HL-60 (cell line): ENCODE data around the gene AGBL4.

Experiments used
- DNase-seq, 2 experiments: peaks; one replicate each; pipeline ENCODE4 v3.0.0-alpha.2; 2010 to 2020; ENCODE audit warnings: low read depth in 1 of 2, low spot score in 1 of 2
- H3K27ac ChIP-seq: fragments of 250-450 bp; sonication (Bioruptor Pico); replicated peaks from 2 replicates; pipeline ENCODE4 v1.5.1; 2020; ENCODE audit warnings: mild to moderate bottlenecking, moderate library complexity
- H3K27me3 ChIP-seq: fragments of 250-450 bp; sonication (Bioruptor Pico); 2 replicates; pipeline ENCODE4 v1.5.1; 2021; ENCODE audit warnings: mild to moderate bottlenecking, moderate library complexity; ENCODE audit not compliant: insufficient read depth, poor library complexity, severe bottlenecking
- H3K4me3 ChIP-seq: replicated peaks from 2 replicates; pipeline ENCODE4 v1.5.1; 2011; ENCODE audit warnings: mild to moderate bottlenecking, control low read depth, low read length; ENCODE audit not compliant: insufficient read depth
- GABPA ChIP-seq: IDR thresholded peaks from 2 replicates; pipeline ENCODE4 v1.6.1; 2012; ENCODE audit warnings: low read depth
- POLR2AphosphoS5 ChIP-seq: IDR thresholded peaks from 2 replicates; pipeline ENCODE4 v1.6.1; 2012; ENCODE audit warnings: low read depth
- SPI1 ChIP-seq: IDR thresholded peaks from 2 replicates; pipeline ENCODE4 v1.6.1; 2012; ENCODE audit warnings: low read depth, mild to moderate bottlenecking, borderline replicate concordance
- TF ChIP-seq, protein P1 (sequence below): IDR thresholded peaks from one replicate; pipeline ENCODE4 v1.5.1; 2011; ENCODE audit warnings: low read length, control low read depth, inconsistent platforms; ENCODE audit not compliant: insufficient read depth
- TF ChIP-seq, protein P2 (sequence below): IDR thresholded peaks from 2 replicates; pipeline ENCODE4 v1.6.1; 2012; ENCODE audit warnings: low read depth; ENCODE audit not compliant: insufficient replicate concordance

Gene AGBL4

DNA sequence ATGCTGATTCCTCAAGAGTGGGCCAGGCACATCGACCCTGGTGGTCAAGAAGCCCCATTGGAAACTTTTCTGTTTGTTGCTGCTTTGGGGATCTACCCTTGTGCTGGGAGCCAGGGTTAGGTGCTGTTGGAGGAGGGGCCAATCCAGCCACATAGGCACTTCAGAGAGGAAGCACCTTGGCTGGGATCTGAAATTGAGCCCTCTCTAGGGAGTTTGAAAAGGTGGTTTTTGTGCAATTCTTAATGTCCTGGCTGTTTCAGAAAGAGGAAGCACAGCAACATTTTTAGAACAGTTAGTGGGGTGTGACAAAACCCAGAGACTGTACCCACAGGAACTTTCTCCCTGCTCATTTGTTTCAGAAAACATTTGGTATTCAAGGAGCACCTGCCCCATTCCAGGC is 1229.9 kb downstream of the AGBL4 start:
- TF ChIP-seq SPI1 (peak; percentile 84), POLR2AphosphoS5 (peak; percentile 74), GABPA (no peak)
- TF ChIP-seq, protein P1, sequence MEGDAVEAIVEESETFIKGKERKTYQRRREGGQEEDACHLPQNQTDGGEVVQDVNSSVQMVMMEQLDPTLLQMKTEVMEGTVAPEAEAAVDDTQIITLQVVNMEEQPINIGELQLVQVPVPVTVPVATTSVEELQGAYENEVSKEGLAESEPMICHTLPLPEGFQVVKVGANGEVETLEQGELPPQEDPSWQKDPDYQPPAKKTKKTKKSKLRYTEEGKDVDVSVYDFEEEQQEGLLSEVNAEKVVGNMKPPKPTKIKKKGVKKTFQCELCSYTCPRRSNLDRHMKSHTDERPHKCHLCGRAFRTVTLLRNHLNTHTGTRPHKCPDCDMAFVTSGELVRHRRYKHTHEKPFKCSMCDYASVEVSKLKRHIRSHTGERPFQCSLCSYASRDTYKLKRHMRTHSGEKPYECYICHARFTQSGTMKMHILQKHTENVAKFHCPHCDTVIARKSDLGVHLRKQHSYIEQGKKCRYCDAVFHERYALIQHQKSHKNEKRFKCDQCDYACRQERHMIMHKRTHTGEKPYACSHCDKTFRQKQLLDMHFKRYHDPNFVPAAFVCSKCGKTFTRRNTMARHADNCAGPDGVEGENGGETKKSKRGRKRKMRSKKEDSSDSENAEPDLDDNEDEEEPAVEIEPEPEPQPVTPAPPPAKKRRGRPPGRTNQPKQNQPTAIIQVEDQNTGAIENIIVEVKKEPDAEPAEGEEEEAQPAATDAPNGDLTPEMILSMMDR = no peak
- TF ChIP-seq, protein P2, sequence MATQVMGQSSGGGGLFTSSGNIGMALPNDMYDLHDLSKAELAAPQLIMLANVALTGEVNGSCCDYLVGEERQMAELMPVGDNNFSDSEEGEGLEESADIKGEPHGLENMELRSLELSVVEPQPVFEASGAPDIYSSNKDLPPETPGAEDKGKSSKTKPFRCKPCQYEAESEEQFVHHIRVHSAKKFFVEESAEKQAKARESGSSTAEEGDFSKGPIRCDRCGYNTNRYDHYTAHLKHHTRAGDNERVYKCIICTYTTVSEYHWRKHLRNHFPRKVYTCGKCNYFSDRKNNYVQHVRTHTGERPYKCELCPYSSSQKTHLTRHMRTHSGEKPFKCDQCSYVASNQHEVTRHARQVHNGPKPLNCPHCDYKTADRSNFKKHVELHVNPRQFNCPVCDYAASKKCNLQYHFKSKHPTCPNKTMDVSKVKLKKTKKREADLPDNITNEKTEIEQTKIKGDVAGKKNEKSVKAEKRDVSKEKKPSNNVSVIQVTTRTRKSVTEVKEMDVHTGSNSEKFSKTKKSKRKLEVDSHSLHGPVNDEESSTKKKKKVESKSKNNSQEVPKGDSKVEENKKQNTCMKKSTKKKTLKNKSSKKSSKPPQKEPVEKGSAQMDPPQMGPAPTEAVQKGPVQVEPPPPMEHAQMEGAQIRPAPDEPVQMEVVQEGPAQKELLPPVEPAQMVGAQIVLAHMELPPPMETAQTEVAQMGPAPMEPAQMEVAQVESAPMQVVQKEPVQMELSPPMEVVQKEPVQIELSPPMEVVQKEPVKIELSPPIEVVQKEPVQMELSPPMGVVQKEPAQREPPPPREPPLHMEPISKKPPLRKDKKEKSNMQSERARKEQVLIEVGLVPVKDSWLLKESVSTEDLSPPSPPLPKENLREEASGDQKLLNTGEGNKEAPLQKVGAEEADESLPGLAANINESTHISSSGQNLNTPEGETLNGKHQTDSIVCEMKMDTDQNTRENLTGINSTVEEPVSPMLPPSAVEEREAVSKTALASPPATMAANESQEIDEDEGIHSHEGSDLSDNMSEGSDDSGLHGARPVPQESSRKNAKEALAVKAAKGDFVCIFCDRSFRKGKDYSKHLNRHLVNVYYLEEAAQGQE = no peak
- Histone ChIP-seq H3K27me3 (no peaks in the 10 kb centered on the region), H3K4me3 (no peak overlapping the region), H3K27ac (peak overlapping the region; percentile 62)
- DNase-seq = peak; percentile 81 to 83

DNA sequence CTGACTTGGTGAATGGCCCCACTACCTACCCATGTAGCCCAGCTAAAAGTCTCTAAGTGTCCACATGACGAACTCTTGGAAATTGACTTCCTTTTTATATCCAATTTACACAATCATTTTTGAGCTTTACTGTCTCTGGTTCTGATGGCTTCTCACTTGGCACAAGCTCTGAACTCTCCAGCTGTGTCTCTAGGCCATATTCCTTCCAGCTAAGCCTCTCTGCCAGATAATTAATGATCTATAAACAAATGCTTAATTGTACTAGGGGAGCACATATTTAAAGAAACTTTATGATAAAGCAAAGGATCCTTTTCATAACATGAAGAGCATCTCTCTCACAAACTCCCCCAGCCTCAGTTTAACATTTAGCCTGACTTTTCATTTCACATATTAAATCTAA is 1230.8 kb downstream of the AGBL4 start:
- peak overlapping the region; percentile 62; the same call in 1 of the 2 replicates for H3K27ac ChIP-seq
- H3K27me3 ChIP-seq = no peaks in the 10 kb centered on the region
- TF ChIP-seq SPI1 = peak; percentile 67; the same call in 1 of the 2 replicates
- TF ChIP-seq, protein P1 = no peak
- no peak overlapping the region for H3K4me3 ChIP-seq
- DNase-seq = no peak

DNA sequence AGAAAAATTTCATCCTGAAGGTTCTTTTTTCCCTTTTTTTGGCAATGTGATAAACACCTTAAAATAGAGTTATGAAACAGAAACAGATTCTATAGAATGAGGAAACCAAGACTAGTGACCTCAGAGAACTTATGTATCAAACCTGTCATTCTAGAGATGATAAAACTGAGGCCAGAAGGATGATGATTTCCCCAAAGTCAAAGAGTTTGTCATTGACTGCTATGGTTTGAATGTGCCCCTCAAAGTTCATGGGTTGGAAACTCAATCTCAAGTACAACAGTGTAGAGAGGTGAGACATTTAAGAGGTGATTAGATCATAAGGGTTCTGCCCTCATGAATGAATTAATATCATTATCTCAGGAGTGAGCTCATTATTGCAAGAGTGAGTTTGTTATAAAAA is 1233.4 kb downstream of the AGBL4 start:
- no peak for DNase-seq
- TF ChIP-seq, protein P1 = no peak
- no peak for TF ChIP-seq SPI1
- TF ChIP-seq GABPA = no peak
- TF ChIP-seq, protein P2 = no peak
- no peak for TF ChIP-seq POLR2AphosphoS5
- no peak overlapping the region for H3K27ac ChIP-seq
- H3K27me3 ChIP-seq = no peaks in the 10 kb centered on the region
- no peak overlapping the region for H3K4me3 ChIP-seq

DNA sequence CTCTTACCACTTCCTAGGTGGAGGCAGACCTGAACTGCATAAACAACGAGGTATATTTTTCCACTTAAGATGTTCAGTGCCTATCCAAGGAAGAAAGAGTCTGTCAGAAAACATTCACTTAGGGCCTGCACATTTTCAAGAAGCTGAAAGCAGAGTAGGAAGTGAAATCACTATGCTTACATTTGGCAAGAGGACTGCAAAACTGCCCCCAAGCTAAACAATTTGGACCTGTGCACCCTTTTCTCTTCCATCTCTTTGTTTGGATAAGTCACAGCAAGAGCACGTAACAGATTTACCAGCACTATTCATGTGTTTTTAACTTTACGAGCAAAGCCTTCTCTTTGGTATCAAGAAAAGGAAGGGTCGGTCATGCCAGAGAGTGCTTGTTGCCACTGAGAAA is 1233.9 kb downstream of the AGBL4 start:
- TF ChIP-seq, protein P2 = no peak
- TF ChIP-seq SPI1 (no peak), POLR2AphosphoS5 (no peak), GABPA (no peak)
- TF ChIP-seq, protein P1 = no peak
- no peaks in the 10 kb centered on the region for H3K27me3 ChIP-seq
- H3K4me3 ChIP-seq = no peak overlapping the region
- no peak overlapping the region for H3K27ac ChIP-seq
- DNase-seq = no peak
